M059J (cell line): ENCODE results near the gene DLGAP1. TPM values are rescaled to one million over a fixed set of nuclear protein-coding genes. Genes with fewer than 3 reads are reported as not detected.

Source experiments
- DNase-seq: peaks from one replicate; pipeline ENCODE4 v3.0.0-alpha.2; 2012; ENCODE audit warnings: low read depth
- total RNA-seq: library from RNA; depleted of rRNA; stranded (reverse); fragments of >200 nt; shearing (Covaris generic); gene quantifications from 2 replicates; pipeline ENCODE4 v1.2.3, GENCODE V29; 2014

The DLGAP1 gene
- total RNA-seq, 1 experiment from 2014 or later, result not detected

DNA sequence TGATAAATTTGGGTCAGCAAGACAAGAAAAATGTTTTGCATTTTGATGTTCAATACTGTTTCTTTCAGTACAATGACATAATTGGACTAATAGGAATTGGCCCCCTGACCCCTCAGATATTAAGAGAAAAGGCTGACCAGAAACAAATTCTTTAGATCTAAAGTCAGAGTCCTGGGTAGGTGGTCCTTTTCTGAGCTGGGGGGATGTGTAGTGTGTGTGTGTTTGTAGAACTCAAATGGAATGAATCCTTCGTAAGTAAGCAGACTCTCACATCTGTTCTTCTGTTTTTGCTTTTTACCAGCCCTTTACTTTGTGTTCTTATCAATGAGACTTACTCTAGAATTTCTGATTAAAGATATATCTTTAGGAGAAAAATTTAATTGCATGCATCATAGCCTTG, 677.4 kb downstream of the DLGAP1 start:
- DNase-seq, result no peak

DNA sequence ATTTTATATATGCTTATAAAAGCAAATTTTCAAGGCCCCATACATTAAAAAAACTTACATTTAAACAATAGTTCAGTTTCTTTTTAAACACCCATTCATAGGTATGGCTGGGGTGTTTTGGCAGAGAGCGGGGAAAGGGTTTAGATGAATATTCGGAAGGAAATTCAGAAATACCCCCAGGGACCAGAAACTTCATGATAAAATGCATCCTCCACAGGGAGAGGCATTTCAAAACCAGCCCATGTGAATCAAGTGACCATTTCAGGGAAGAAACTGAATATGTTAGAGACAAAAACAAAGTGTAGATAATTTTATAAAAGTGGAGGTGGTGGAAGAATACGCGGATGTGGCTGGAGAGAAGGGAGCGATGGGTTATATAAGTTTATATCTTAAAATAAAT, 678.0 kb downstream of the DLGAP1 start:
- no peak for DNase-seq

DNA sequence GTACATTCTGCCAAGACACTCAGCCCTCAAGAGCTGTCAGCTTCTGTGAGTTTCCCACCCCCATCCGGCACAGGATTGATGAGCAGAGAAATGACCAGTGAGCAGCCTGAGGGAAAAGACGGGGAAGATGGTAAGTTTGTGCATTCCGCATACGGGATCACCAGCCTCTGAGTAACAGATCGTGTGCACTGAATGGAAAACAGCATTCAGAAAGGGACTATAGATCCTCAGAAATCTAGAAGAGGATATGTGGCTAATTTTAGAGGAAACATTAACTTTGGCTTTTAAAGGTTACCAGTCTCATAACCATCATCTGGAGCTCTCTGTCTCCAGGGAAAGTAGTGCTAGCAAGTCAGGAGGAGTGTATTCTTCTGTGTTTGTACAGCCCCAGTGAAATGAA, 679.1 kb downstream of the DLGAP1 start:
- DNase-seq, result no peak

DNA sequence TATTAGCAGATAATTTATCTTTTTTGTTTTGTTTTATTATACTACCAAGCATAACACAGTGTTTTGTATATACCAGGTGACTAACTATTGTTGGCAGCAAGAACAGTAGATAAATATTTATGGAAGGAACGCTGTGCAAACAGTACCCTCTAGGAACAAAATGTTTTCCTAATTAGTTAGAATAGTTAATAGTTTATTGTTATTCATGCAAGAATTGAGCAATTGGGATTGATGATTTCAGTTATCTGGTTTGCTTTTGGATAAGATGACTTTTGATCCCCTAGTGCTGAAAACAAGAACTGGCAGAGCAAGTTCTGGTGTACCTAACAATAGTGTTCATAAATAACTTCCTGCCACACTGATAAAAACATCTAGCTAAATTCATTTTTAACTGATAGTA, 681.8 kb downstream of the DLGAP1 start:
- no peak for DNase-seq

DNA sequence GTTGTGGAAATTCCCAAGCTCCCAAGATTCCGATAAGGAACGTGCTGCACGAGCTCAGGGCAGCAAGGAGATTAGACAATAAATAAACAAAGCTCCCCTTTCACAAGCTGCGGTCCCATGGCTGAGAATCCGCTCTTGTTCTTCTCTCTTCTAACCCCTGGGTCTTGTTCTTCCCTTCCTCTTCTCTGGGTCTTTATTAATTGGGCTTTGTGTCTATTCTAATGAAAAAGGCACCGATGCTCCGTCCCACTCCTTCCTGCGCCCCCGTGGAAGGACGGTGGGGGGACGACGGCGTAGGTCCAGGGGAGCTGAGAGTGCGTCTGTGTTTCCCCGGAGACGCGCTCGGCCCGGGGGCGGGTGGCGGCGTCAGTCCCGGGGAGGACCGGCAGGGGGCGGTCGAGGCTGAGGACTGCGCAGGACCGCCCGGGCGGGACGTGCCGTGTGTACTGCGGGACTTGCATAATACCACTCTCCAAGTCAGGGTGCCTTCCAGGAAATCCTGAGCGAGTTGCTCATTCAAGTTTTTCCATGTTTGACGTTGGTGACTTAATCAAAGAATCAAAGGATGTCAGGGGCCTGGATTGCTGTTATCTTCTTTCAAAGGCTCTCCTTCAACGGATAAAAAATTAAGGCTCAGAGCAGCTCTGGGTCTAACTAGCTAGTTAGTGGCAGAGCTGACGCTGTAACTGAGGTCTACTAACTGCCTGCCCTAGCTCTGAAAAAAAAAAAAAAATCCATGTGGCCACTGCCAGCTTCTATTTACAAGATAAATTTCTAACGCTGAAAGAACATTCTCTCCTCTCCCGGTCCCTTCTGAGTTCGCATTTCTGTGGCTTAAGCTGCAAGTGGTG, 683.8 kb downstream of the DLGAP1 start:
- peak; percentile 75 for DNase-seq

DNA sequence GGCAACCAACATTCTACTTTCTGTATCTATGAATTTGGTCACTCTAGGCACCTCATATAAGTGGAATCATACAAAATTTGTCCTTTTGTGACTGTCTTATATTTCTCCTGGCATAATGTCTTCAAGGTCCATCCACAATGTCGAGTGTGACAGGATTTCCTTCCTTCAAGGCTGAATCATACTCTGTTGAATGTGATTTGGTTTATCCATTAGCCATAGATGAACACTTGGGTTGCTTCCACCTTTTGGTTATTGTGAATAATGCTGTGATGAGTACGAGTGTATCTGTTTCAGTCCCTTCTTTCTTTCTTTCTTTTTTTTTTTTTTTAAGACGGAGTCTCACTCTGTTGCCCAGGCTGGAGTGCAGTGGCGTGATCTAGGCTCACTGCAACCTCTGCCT, 693.8 kb downstream of the DLGAP1 start:
- DNase-seq, result no peak

DNA sequence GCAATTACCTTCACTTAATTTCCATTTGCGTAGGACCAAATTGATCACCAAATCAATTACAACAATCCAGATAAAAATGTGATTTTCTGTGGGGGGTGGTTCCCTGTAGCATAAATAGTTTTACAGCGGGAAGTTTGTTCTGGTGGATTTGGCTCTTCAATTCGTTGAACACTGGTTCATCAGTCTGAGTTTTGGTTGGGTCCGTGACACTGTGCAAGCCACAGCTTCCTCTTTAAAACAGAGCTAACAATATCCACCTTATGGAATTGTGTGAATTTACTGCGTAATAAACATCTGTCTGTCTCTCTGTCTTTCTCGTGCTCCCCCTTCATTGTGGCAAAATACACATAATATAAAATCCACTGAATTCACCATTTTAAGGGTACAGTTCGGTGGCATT, 694.4 kb downstream of the DLGAP1 start:
- no peak for DNase-seq

DNA sequence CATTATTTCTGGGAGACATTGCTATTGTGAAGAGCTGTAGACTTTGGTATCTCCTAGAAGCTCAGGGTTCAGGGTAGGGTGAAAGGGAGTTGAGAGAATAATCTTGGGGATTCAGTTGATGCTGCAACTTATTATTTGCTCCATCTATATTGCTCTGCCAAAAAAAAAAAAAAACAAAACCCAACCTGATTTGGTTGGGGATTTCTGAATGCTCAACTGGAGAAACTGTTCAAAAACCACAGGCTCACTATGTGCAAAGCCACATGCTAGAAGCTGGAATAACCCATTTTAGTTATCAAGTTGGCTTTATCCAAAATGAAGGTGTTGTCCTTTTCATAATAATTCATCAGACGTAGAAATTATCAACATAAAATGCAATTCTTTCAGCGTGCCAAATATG, 696.0 kb downstream of the DLGAP1 start:
- no peak for DNase-seq

DNA sequence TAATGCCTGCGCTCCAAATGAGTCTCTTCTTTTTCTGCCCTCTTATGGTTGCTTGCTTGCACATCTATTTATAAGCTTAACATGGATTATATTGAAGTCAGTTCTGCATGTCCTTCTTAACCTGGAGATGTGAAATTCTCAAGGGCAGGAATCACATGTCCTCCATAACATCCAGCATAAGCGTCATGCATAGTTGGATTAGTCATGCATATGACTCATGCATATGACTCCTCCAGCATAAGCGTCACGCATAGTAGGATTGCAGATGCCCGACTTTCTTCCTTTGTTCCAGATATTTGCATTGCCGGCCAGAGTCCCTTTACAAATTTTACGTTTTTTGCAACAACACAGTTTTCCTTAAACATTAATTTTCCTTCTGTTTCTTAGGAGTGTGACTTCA, 696.6 kb downstream of the DLGAP1 start:
- DNase-seq, result peak; percentile 56

DNA sequence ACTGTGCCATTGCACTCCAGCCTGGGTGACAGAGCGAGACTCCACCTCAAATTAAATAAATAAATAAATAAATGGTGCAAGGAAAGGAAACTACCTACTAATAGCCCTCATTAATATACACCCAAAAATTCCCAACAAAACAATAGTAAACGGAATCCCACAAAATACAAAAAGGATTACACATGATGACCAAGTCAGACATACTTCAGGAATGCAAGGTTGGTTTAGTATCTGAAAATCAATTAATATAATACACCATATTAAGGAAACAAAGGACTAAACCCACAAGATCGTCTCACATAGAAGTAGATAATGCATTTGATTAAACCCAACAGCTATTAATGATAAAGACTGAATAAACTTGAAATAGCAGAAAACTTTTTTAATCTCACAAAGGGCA, 697.7 kb downstream of the DLGAP1 start:
- no peak for DNase-seq

DNA sequence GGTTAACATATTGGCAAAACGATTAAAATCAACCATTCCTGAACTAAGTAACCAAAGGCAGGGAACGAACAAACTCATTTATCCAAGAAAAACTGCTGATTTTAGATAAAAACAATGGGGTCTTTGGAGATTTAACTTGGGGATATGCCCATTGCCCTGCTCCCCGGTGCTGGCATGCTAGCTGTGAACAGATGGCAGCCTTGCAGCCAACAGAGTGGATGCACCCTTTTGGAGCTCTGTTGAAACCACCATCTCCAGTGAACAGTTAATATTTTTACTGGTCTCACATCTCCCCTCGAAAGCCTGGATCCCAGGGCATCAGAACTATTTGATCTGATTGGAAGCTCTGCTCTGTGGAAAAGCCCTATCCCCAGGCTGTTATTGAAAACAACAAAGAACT, 702.0 kb downstream of the DLGAP1 start:
- no peak for DNase-seq

DNA sequence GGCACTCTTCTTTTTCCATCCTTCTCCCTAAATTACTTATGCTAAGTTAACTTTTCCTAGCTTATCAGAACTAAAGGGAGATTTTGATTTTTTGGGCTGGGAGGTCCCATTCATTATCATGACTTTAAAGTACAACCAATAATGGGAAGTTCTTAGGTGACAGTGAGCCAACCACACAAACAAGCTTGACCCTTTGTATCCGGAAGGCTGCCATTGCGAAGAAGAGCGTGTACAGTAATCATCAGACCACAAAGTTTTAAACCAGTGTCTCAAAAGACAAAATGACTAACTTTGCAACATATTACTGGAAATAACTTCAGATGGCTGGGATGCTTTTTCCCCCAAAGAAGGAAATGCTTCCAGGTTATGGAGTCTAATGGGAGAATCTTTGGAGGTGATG, 707.0 kb downstream of the DLGAP1 start:
- no peak for DNase-seq

DNA sequence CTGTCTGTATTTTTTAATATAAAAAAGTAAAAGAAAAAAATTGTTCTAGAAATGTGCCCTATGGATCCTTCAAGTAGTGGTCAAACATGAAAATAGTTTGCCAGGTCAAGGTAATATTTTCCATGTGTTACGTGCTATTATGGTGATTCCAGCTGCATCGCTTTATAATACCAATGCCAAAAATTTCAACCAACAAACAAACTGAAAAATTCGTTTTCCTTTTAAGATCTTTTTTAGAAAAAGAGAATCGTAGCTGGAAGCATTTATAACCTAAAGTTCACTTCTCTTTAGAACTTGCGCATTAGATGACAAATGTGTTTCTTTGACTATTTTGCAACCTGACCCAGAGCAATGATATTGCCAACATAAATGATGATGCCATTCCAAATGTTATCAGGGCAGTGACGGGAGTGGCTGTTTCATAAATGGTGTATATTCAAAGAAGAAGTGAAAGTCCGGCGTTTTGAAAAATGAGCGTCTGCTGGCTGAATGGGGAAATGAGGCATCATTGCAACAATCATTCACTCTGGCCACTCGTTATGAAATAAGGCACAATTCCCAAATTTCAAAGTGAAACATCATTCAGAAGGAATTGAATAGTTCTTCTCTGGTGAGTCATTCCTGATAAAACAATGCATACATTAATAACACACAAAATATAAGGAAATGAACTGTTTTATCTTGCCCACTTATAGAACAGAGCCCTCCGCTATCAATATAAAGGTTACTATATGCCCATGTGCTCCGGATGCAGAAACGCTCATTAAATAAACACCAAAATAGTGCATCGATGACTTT, 707.7 kb downstream of the DLGAP1 start:
- DNase-seq, result no peak

DNA sequence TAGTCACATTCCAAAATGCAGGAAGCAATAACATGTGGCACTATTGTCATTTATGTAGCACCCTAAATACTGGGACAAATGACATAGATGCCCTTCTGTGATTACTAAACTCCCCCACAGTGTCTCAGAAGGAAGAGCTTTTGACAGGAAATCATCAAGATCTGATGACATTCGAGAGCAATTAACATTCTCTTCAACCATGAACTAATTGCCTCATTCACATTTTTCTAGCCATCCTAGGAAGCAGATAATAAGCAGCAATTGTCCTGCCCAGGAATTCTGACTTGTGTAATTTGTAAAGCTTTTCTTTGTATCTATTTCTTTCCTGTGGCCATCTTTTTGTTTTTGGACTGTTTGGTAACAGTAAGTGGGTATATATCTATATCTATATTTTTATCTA, 712.6 kb downstream of the DLGAP1 start:
- DNase-seq, result no peak

DNA sequence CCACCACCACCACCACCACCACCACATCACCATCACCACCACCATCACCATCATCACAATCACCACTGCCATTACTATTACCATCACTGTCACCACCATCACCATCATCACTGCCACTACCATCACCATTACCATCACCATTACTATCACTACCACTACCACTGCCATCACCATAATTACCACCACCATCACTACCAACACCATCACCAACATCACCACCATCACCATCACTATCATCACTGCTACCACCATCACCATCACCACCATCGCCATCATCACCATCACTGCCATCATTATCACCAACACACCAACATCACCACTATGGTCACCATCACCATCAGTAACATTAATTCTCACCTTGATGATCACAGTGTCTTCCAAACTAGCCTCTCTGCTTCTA, 713.8 kb downstream of the DLGAP1 start:
- no peak for DNase-seq

DNA sequence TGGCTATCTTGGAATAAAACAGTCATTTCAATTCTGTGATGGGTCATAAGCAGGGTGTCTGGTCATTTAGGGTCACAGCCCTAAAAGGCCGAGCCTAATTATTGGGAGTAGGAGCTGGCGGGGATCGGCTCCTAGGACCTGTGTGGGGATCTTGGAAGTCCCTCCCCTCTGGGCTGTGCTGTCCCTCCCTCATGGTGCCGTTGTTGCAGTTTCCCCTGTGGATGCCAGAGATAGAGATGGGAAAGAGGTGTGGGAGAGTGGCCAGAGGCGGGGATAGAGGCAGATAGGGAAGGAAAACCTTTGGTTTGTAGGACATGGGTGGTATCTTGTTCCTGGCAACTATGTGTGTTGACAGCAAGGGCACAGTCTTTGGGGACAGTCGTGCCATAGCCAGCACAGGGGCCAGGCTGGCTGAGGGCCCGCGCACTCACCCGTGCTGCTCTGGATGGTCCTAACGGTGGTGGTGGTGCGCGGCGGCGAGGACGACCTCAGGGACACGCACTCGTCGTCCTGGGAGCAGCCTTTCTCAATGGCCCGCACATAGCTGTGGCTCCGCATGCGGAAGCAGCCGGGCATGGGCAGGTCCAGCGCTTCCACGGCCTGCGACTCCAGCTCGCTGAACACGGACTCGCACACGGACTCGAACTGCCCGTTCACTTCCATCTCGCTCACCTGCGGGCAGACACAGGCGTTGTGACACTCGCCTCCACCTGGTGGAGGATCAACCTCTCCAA, 726.2 kb downstream of the DLGAP1 start:
- no peak for DNase-seq

DNA sequence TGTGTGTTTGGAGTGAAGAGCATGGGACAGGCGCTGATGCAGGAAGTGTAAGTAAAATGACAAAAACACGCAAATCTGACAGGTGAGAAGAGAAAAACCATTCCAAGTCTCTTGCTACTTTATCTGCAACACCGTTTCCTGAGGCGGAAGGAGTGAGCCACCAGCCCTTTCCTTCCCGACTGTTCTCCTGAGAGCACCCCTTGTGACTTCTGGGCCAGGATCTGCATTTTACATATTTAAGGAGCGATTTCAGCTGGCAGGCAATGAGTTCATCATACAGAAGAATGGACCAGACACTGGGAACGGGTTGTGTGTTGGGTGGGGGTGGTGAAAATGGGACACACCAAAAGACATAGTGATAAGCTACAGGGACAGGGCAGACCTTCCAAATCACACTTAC, 727.8 kb downstream of the DLGAP1 start:
- DNase-seq, result no peak

DNA sequence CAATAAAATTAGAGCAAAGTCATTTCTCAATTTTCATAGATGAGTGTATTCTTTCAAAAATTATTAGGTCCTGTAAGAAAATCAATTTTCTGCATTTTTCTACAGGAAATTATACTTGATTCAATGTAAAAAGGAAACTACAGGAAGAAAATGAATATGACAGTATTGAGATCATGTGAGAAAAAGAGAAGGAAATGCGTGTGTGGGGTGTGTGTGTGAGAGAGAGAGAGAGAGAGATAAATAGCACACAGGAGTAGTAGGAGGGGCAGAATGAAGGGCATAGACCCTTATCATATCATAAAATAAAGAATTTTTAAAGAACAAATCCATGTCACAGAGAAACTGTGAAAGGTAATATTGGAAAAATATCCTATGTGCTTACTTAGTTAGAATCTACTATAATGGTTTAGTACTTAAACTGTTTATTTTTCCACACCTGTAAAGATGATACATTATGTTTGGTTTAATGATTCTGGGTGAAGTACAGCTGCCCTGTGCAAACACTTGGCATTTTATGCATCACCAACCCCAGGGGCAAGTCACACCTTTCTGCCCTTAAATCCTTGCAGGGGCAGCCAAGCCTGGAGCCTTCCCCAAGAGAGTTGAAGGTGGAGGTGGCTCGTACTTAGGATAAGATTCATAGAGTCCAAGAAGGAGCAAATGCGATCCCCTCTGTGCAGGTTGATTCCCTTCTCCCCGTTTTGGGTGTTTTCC, 728.7 kb downstream of the DLGAP1 start:
- no peak for DNase-seq

DNA sequence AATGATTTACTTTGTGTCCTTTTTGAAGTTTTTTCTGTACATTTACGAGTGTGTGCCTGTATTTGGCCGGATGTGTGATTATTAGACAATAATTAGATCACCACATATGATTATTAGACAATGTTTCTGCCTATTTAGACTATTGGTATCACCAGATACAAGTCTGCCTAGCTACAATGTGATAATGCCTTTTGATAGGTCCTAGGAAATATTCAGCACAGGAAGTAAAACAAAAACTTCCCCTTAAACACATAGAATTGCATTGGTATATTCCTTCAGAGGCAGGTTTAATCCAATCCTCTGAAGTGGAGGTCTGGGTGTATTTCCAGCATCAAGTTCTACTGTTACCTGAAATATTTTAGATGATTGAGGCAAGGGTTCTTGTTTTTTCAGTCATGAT, 730.0 kb downstream of the DLGAP1 start:
- DNase-seq, result no peak

DNA sequence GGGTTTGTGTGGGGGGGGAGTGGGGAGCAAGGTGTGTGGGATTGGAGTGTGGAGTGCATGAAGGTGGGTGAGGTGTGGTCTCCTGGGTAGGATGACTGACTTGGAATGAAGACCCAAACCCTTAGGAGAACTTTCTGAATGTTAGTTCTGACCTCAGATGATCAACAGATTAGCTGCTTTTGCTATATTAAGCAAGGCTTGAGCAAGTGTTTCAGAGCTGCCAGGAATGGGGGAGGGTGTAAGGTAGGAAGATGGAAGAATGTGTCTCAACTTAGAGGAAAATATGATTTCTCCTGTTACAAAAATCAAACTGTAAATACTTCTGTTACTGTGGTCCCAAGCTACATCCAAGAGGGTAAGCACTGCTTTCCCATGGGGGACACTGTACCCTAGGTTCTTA, 731.6 kb downstream of the DLGAP1 start:
- DNase-seq, result no peak

DNA sequence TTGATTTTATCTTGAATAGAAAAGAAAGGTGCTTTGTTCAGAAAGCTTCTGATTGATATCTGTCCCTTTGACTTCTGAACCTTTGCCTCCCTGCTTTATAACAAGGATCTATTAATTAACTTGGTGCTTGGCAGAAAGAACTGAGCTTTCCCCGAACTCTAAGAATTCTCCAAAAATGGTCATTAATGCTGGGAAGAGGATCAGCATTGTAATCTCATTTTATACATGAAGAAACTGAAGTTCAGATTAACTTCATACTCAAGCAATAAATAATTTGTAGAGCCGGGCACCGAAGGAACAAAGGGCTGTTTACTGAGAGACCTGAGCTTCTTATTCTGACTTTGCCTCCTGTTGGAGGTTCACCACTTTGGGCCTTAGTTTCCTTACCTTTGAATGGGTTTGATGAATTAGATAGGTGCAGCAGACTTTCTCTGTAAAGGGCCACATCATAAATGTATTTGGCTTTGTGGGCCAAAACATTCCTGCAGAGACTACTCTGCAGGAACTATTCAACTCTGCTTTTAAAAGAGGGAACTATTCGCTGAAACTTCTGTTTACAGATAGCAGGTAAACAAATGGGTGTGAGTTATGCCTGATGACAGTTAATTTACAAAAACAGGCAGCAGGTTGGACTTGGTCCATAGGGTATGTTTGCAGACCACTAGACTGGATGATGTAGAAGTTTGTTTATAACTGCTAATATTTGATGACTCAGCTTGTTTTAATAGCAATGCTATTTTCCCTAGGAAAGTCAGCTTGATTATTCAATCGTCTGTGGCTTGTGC, 732.3 kb downstream of the DLGAP1 start:
- DNase-seq, result peak; percentile 14
